RPMI8226 (cell line): ENCODE data around the gene OR10H1.
A peak's percentile ranks its signal among the peaks of the same experiment; 100 is the strongest.
"Not testable (repeated sequence)": the region's sequence is repeated elsewhere in the genome, so short reads cannot be mapped to it uniquely, and the experiment has no call there.

Experiments
- DNase-seq: peaks from one replicate; pipeline ENCODE4 v3.0.0-alpha.2; 2015

OR10H1 gene

GRCh38 chr19:15815306-15815705 is at the start of gene OR10H1:
TSS of gene OR10H1 (minus strand) at chr19:15815664. CDS start at chr19:15808037, 7,627 bp downstream.
- DNase-seq: peak; percentile 5

GRCh38 chr19:15864824-15865223 is 49.4 kb upstream of the OR10H1 start:
- no peak for DNase-seq

- DNase-seq: no peak
These were observed 47.8 kb upstream of the OR10H1 start for GRCh38 chr19:15863272-15863671.

- no peak for DNase-seq
These were observed 47.0 kb upstream of the OR10H1 start for GRCh38 chr19:15862444-15862843.

- no peak for DNase-seq
These were observed 45.1 kb upstream of the OR10H1 start for GRCh38 chr19:15860522-15860921.

- no peak for DNase-seq
These were observed 43.7 kb upstream of the OR10H1 start for GRCh38 chr19:15859187-15859586.

GRCh38 chr19:15850385-15850784 is 34.9 kb upstream of the OR10H1 start:
- no peak for DNase-seq

- no peak for DNase-seq
These were observed 31.5 kb upstream of the OR10H1 start for GRCh38 chr19:15846923-15847322.

- DNase-seq: not testable (repeated sequence)
These were observed 28.4 kb upstream of the OR10H1 start for GRCh38 chr19:15843894-15844222.

- DNase-seq: no peak
These were observed 27.9 kb upstream of the OR10H1 start for GRCh38 chr19:15843203-15843893.

- DNase-seq: no peak
These were observed 26.6 kb upstream of the OR10H1 start for GRCh38 chr19:15841875-15842569.

GRCh38 chr19:15840833-15841232 is 25.4 kb upstream of the OR10H1 start:
- no peak for DNase-seq

- not testable (repeated sequence) for DNase-seq
These were observed 24.4 kb upstream of the OR10H1 start for GRCh38 chr19:15839888-15840287.

- DNase-seq: no peak
These were observed 22.9 kb upstream of the OR10H1 start for GRCh38 chr19:15838351-15838750.

- DNase-seq: no peak
These were observed 21.8 kb upstream of the OR10H1 start for GRCh38 chr19:15837221-15837731.

GRCh38 chr19:15836330-15837220 is 21.1 kb upstream of the OR10H1 start:
- DNase-seq: peak; percentile 97

- DNase-seq: peak; percentile 72
These were observed 20.3 kb upstream of the OR10H1 start for GRCh38 chr19:15835565-15836329.

- DNase-seq: not testable (repeated sequence)
These were observed 18.8 kb upstream of the OR10H1 start for GRCh38 chr19:15834232-15834631.

- no peak for DNase-seq
These were observed 16.2 kb upstream of the OR10H1 start for GRCh38 chr19:15831626-15832025.

GRCh38 chr19:15829786-15830185 is 14.3 kb upstream of the OR10H1 start:
- no peak for DNase-seq

- DNase-seq: no peak
These were observed 13.8 kb upstream of the OR10H1 start for GRCh38 chr19:15829306-15829698.

- DNase-seq: peak; percentile 56
These were observed 13.3 kb upstream of the OR10H1 start for GRCh38 chr19:15828611-15829305.
